ENCODE data around the gene MAPK10.

MAPK10 gene

GRCh38 chr4:86346320-86346719, 13.5 kb downstream of the MAPK10 start:
- no peak overlapping the region for H3K4me3 ChIP-seq (ENCODE audit: low read depth, low read length)
- TF ChIP-seq CTCF (conservative IDR thresholded peaks at IDR 0.05; ENCODE audit: low read depth, low read length) = no peak
- no peak for DNase-seq (ENCODE audit: low read depth)

- no peak for DNase-seq (ENCODE audit: low read depth)
- no peak for TF ChIP-seq CTCF (conservative IDR thresholded peaks at IDR 0.05; ENCODE audit: low read depth, low read length)
- no peak overlapping the region for H3K4me3 ChIP-seq (ENCODE audit: low read depth, low read length)
Measured at GRCh38 chr4:86344127-86344526, 15.7 kb downstream of the MAPK10 start.

- DNase-seq (ENCODE audit: low read depth) = peak; percentile 88
- TF ChIP-seq CTCF (conservative IDR thresholded peaks at IDR 0.05; ENCODE audit: low read depth, low read length) = no peak
- H3K4me3 ChIP-seq (ENCODE audit: low read depth, low read length) = no peak overlapping the region
Measured at GRCh38 chr4:86338989-86339388, 20.9 kb downstream of the MAPK10 start.

- H3K4me3 ChIP-seq (ENCODE audit: low read depth, low read length) = no peak overlapping the region
- no peak for TF ChIP-seq CTCF (conservative IDR thresholded peaks at IDR 0.05; ENCODE audit: low read depth, low read length)
- peak; percentile 41 for DNase-seq (ENCODE audit: low read depth)
Measured at GRCh38 chr4:86338521-86338920, 21.3 kb downstream of the MAPK10 start.

- H3K4me3 ChIP-seq (ENCODE audit: low read depth, low read length) = no peak overlapping the region
- no peak for TF ChIP-seq CTCF (conservative IDR thresholded peaks at IDR 0.05; ENCODE audit: low read depth, low read length)
- peak; percentile 35 for DNase-seq (ENCODE audit: low read depth)
Measured at GRCh38 chr4:86334020-86334750, 25.7 kb downstream of the MAPK10 start.

- no peak overlapping the region for H3K4me3 ChIP-seq (ENCODE audit: low read depth, low read length)
- no peak for TF ChIP-seq CTCF (conservative IDR thresholded peaks at IDR 0.05; ENCODE audit: low read depth, low read length)
- no peak for DNase-seq (ENCODE audit: low read depth)
Measured at GRCh38 chr4:86333236-86333635, 26.6 kb downstream of the MAPK10 start.

Data from choroid plexus epithelial cell (primary cell).